Gastroesophageal sphincter (tissue), 3 donors: ENCODE results near the gene ATP2B2.

Experiments used
- CTCF ChIP-seq, 4 experiments: fragments of 200-600 bp in 2 of 4; fragments of 450-650 bp in 2 of 4; sonication (generic) in 1 of 4; IDR thresholded peaks; one replicate each; pipeline ENCODE4 v1.5.1; 2017 to 2019; ENCODE audit warnings: antibody characterized with exemption in 4 of 4, mild to moderate bottlenecking in 2 of 4, moderate library complexity in 2 of 4
- EP300 ChIP-seq: sonication (generic); formaldehyde crosslinking; IDR thresholded peaks from one replicate; pipeline ENCODE4 v1.6.1; 2017; ENCODE audit warnings: antibody characterized with exemption, mild to moderate bottlenecking

- TF ChIP-seq EP300 (no peak), CTCF (IDR thresholded peaks at IDR 0.05) (no peak)
These were observed 41.5 kb upstream of the ATP2B2 start for GRCh38 chr3:10546820-10547263.
